Stimulated activated naive CD4-positive, alpha-beta T cell treated with Interleukin-2 at 50 U/mL for 16 hours (primary cell): ENCODE results near the gene PDE6A.

Source experiments
- DNase-seq: peaks from one replicate; lab custom pipeline; 2025; lab: John Stamatoyannopoulos, UW

PDE6A gene

GRCh38 chr5:149836451-149837139, 108.0 kb downstream of the PDE6A start:
- DNase-seq: no peak

- peak; percentile 27 for DNase-seq
These were observed 110.2 kb downstream of the PDE6A start for GRCh38 chr5:149834246-149834855.

- no peak for DNase-seq
These were observed 111.3 kb downstream of the PDE6A start for GRCh38 chr5:149833116-149833827.

GRCh38 chr5:149832636-149833035, 112.0 kb downstream of the PDE6A start:
- no peak for DNase-seq

- peak; percentile 19 for DNase-seq
These were observed 113.1 kb downstream of the PDE6A start for GRCh38 chr5:149831492-149831891.

GRCh38 chr5:149830579-149830978, 114.0 kb downstream of the PDE6A start:
- DNase-seq: no peak

- DNase-seq: no peak
These were observed 114.6 kb downstream of the PDE6A start for GRCh38 chr5:149829954-149830353.

GRCh38 chr5:149828161-149829011, 116.2 kb downstream of the PDE6A start:
- peak; percentile 73 for DNase-seq

- no peak for DNase-seq
These were observed 117.0 kb downstream of the PDE6A start for GRCh38 chr5:149827546-149827945.

GRCh38 chr5:149827086-149827485, 117.5 kb downstream of the PDE6A start:
- no peak for DNase-seq

- no peak for DNase-seq
These were observed 118.0 kb downstream of the PDE6A start for GRCh38 chr5:149826574-149826973.

GRCh38 chr5:149824846-149825245, 119.7 kb downstream of the PDE6A start:
- no peak for DNase-seq

GRCh38 chr5:149824120-149824519, 120.5 kb downstream of the PDE6A start:
- DNase-seq: no peak

GRCh38 chr5:149823375-149823774, 121.2 kb downstream of the PDE6A start:
- DNase-seq: no peak

GRCh38 chr5:149822301-149822700, 122.3 kb downstream of the PDE6A start:
- no peak for DNase-seq

GRCh38 chr5:149820536-149821510, 123.8 kb downstream of the PDE6A start:
- DNase-seq: no peak

- no peak for DNase-seq
These were observed 124.6 kb downstream of the PDE6A start for GRCh38 chr5:149820012-149820411.

GRCh38 chr5:149818116-149818515, 126.5 kb downstream of the PDE6A start:
- no peak for DNase-seq

GRCh38 chr5:149817539-149818060, 127.0 kb downstream of the PDE6A start:
- DNase-seq: no peak

- DNase-seq: no peak
These were observed 127.9 kb downstream of the PDE6A start for GRCh38 chr5:149816661-149817060.

GRCh38 chr5:149811453-149811852, 133.1 kb downstream of the PDE6A start:
- no peak for DNase-seq
